ENCODE results near the gene KRTAP13-1.

KRTAP13-1 gene

GRCh38 chr21:30395731-30396130 is at the start of gene KRTAP13-1:
KRTAP13-1 (plus strand) TSS chr21:30396031; CDS start chr21:30396087, 56 bp downstream.
- no peak for DNase-seq (ENCODE audit: low read depth)

- no peak for DNase-seq (ENCODE audit: low read depth)
Observed at GRCh38 chr21:30348506-30348905, 47.3 kb upstream of the KRTAP13-1 start, which contains the start of gene KRTAP23-1. KRTAP23-1 (minus strand) TSS chr21:30348606; CDS start chr21:30348606, 0 bp downstream.

- DNase-seq (ENCODE audit: low read depth), result no peak
Observed at GRCh38 chr21:30349572-30349971, 46.3 kb upstream of the KRTAP13-1 start.

GRCh38 chr21:30351534-30351933 is 44.3 kb upstream of the KRTAP13-1 start:
- no peak for DNase-seq (ENCODE audit: low read depth)

- no peak for DNase-seq (ENCODE audit: low read depth)
Observed at GRCh38 chr21:30354308-30355005, 41.4 kb upstream of the KRTAP13-1 start.

- no peak for DNase-seq (ENCODE audit: low read depth)
Observed at GRCh38 chr21:30355906-30356305, 39.9 kb upstream of the KRTAP13-1 start.

GRCh38 chr21:30372139-30372770 is 23.6 kb upstream of the KRTAP13-1 start, which contains the start of gene KRTAP13-2:
KRTAP13-2 (minus strand) TSS chr21:30372271; CDS start chr21:30372213, 58 bp downstream.
- no peak for DNase-seq (ENCODE audit: low read depth)

GRCh38 chr21:30382201-30382600 is 13.6 kb upstream of the KRTAP13-1 start:
- DNase-seq (ENCODE audit: low read depth), result no peak

- no peak for DNase-seq (ENCODE audit: low read depth)
Observed at GRCh38 chr21:30391492-30392025, 4.3 kb upstream of the KRTAP13-1 start.

- DNase-seq (ENCODE audit: low read depth), result no peak
Observed at GRCh38 chr21:30408782-30409494, 13.1 kb downstream of the KRTAP13-1 start.

- DNase-seq (ENCODE audit: low read depth), result no peak
Observed at GRCh38 chr21:30415993-30416392, 20.2 kb downstream of the KRTAP13-1 start.

- DNase-seq (ENCODE audit: low read depth), result no peak
Observed at GRCh38 chr21:30425826-30426225, 30.0 kb downstream of the KRTAP13-1 start, which contains the start of gene KRTAP13-3. KRTAP13-3 (minus strand) TSS chr21:30425926; CDS start chr21:30425912, 14 bp downstream.

- DNase-seq (ENCODE audit: low read depth), result no peak
Observed at GRCh38 chr21:30426731-30427130, 30.9 kb downstream of the KRTAP13-1 start.

- DNase-seq (ENCODE audit: low read depth), result no peak
Observed at GRCh38 chr21:30430170-30430655, 34.4 kb downstream of the KRTAP13-1 start, which contains the start of gene KRTAP13-4. KRTAP13-4 (plus strand) TSS chr21:30430220; CDS start chr21:30430276, 56 bp downstream.

GRCh38 chr21:30434033-30434631 is 38.3 kb downstream of the KRTAP13-1 start:
- no peak for DNase-seq (ENCODE audit: low read depth)

GRCh38 chr21:30437010-30437565 is 41.3 kb downstream of the KRTAP13-1 start:
- no peak for DNase-seq (ENCODE audit: low read depth)

- no peak for DNase-seq (ENCODE audit: low read depth)
Observed at GRCh38 chr21:30439975-30440374, 44.1 kb downstream of the KRTAP13-1 start, which contains the start of gene KRTAP15-1. KRTAP15-1 (plus strand) TSS chr21:30440275; CDS start chr21:30440328, 53 bp downstream.

- DNase-seq (ENCODE audit: low read depth), result no peak
Observed at GRCh38 chr21:30443226-30443625, 47.4 kb downstream of the KRTAP13-1 start.

- DNase-seq (ENCODE audit: low read depth), result no peak
Observed at GRCh38 chr21:30444204-30444603, 48.4 kb downstream of the KRTAP13-1 start.
